Endothelial cell of umbilical vein (primary cell): ENCODE data around the gene MTHFR.

ENCODE experiments used
- CTCF ChIP-seq, 2 donors: IDR thresholded peaks; 1 replicate in 1 of 2; 2 replicates in 1 of 2; pipeline ENCODE4 v1.5.1; 2011; ENCODE audit warnings: low read length in 2 of 2, mild to moderate bottlenecking in 2 of 2, moderate library complexity in 2 of 2, control low read depth in 1 of 2, inconsistent platforms in 1 of 2, low read depth in 1 of 2; ENCODE audit not compliant: insufficient read depth in 1 of 2; ENCODE audit errors: extremely low read depth in 1 of 2
- EZH2 ChIP-seq: IDR thresholded peaks from 2 replicates; pipeline ENCODE4 v1.6.1; 2012; ENCODE audit warnings: borderline replicate concordance, low read depth, mild to moderate bottlenecking, moderate library complexity, low read length, inconsistent platforms; ENCODE audit not compliant: severe bottlenecking
- FOS ChIP-seq: IDR thresholded peaks from 2 replicates; pipeline ENCODE4 v1.6.1; 2011; ENCODE audit warnings: mild to moderate bottlenecking, low read length, moderate library complexity, borderline replicate concordance; ENCODE audit not compliant: insufficient read depth
- JUN ChIP-seq: IDR thresholded peaks from 2 replicates; pipeline ENCODE4 v1.6.1; 2011; ENCODE audit warnings: borderline replicate concordance, low read depth; ENCODE audit not compliant: insufficient read length, insufficient read depth
- POLR2A ChIP-seq: IDR thresholded peaks from 2 replicates; pipeline ENCODE4 v1.6.1; 2012; ENCODE audit warnings: low read depth, mild to moderate bottlenecking, control low read depth, low read length
- POLR2AphosphoS5 ChIP-seq: IDR thresholded peaks from 2 replicates; pipeline ENCODE4 v1.6.1; 2012; ENCODE audit warnings: low read depth, mild to moderate bottlenecking, control low read depth, low read length, moderate library complexity; ENCODE audit not compliant: insufficient read depth

DNA sequence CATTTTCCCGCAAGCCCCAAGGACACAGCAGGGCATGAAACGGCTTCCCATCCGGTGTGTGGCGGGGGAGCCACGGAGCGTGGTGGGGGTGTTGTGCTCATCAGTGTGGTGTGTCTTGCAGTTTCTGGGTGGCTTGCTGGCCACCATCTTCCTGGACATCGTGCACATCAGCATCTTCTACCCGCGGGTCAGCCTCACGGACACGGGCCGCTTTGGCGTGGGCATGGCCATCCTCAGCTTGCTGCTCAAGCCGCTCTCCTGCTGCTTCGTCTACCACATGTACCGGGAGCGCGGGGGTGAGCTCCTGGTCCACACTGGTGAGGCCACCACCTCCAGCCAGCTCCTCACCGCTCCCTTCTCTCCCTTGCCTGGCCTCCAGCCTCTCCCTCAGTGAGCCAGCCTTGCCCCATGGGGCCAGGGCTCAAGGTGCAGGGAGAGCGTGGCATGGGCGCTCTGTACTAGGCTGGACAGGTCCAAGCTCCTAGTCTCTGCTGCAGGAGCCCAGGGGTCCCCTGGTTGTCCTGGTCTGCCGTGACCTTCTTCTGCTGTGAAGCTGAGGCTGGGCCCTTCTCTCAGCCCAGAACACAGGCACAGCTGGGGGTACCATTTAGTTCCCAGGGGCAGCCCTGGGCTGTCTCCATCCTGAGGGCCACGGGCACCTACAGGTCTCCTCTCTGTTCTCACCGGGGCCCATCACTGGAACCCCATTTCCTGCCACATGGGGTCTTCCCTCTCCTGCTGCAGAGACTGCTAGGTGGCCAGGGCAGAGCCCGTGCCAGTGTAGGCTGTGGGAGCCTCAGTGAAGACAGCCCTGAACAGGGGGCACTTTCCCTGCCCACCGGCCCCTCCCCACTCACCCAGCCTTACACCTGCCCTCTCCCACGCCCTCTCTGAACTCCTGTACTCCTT is 57.2 kb downstream of the MTHFR start:
- TF ChIP-seq EZH2 (no peak), CTCF (IDR thresholded peaks at IDR 0.05; ENCODE audit: extremely low read depth in 1 of 2, insufficient read depth in 1 of 2, low read depth in 1 of 2, low read length in 2 of 2) (no peak), POLR2A (no peak), POLR2AphosphoS5 (no peak), JUN (no peak), FOS (no peak)
